Suprapubic skin (tissue), 4 donors: ENCODE measurements around the gene BTNL8.

Source experiments
- CTCF ChIP-seq, 2 donors: fragments of 200-600 bp in 1 of 2; fragments of 450-650 bp in 1 of 2; sonication (generic) in 1 of 2; IDR thresholded peaks; one replicate each; pipeline ENCODE4 v1.5.1; 2016 to 2019; ENCODE audit warnings: antibody characterized with exemption in 2 of 2, mild to moderate bottlenecking in 1 of 2, moderate library complexity in 1 of 2
- EP300 ChIP-seq: sonication (generic); formaldehyde crosslinking; IDR thresholded peaks from one replicate; pipeline ENCODE4 v1.6.1; 2017; ENCODE audit warnings: antibody characterized with exemption
- POLR2A ChIP-seq, 2 donors: fragments of 450-650 bp; IDR thresholded peaks; one replicate each; pipeline ENCODE4 v1.6.1; 2017; ENCODE audit warnings: antibody characterized with exemption in 2 of 2, mild to moderate bottlenecking in 2 of 2, moderate library complexity in 2 of 2
- POLR2AphosphoS5 ChIP-seq, 3 donors: sonication (generic); formaldehyde crosslinking; IDR thresholded peaks; one replicate each; pipeline ENCODE4 v1.6.1; 2017; ENCODE audit warnings: antibody characterized with exemption in 3 of 3

- TF ChIP-seq CTCF (IDR thresholded peaks at IDR 0.05) (no peak), POLR2AphosphoS5 (IDR thresholded peaks at IDR 0.05) (no peak), POLR2A (IDR thresholded peaks at IDR 0.05) (no peak), EP300 (no peak)
These were observed 17.0 kb downstream of the BTNL8 start for GRCh38 chr5:180915924-180916323.
